HG02870 (cell line): Measurements from ENCODE around the gene PPL.

Experiments
- ATAC-seq: cut with Tn5 transposase; IDR thresholded peaks from one replicate; pipeline ENCODE4 v1.9.1; 2021; ENCODE audit warnings: mild to moderate bottlenecking, moderate library complexity; ENCODE audit not compliant: unreplicated experiment

The PPL gene

DNA sequence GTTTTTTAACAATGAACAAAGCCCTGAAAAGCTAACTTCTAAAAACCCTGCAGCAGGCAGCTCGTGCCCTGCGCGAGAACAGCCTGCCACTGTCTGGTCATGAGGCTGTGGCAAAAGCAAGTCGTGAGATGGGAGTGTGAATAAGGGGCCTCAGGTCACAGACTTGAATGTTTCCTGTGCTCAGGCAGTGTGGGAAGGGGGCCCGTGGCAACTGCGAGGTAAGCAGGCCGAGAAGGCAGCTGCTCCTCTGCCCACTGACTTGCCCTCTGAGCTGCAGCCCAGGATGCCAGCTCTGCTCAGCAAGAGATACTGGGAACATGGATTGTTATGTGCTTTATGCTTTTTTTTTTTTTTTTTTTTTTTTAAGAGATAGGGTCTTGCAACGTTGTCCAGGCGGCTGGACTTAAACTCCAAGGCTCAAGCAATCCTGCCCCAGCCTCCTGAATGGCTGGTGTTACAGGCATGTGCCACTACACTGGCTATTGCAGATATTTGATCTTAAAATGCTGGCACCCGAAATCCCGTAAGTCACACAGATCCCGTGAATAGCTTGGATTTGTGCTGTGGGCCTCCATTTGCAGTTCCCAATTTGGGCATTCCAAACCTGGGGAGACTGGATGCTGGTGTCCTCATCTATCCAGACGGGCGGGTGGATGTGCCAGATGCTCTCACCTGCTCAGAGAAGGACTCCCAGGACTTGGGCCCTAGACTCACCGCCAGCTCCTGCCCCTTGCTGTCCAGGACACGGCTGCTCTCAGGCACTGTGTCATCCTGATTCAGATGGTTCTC lies 45.7 kb downstream of the PPL start:
- ATAC-seq: no peak

DNA sequence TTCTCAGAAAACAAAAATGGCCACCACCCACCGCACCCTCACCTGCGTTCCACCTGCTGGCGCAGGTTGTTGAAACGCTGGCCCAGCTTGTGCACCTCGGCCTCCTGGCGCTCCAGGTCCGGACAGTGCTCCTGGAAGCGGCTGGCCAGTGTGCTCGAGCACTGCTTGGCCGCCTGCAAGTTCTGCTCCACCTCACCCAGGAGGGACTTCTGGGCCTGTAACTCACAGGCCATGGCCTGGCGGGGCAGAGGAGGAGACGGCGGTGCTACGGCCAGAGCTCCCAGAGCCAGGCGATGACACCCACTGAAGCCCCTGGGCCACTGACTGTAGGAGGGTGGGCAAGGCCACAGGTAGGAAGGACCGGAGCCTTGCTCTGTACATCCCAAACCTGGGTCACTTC lies 46.3 kb downstream of the PPL start:
- no peak for ATAC-seq

DNA sequence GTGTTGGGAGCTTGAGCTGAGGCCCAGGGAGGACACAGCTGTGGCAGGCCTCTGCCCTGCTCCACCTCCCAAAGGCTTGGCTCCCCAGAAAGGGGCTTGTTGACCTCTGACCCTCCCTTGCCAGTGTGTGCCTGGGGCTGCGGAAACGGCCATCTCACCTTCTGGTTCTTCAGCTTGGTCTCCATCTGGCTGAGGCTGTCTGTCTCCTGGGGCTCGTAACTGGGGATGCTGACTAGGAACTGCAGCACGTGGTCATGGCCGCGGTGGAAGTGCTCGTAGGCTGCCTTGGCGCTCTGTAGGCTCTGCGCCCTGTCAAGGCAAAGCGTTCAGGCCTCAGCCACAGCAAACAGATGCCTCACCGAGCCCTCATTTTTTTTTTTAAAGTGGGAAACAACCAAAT lies 46.9 kb downstream of the PPL start:
- no peak for ATAC-seq

DNA sequence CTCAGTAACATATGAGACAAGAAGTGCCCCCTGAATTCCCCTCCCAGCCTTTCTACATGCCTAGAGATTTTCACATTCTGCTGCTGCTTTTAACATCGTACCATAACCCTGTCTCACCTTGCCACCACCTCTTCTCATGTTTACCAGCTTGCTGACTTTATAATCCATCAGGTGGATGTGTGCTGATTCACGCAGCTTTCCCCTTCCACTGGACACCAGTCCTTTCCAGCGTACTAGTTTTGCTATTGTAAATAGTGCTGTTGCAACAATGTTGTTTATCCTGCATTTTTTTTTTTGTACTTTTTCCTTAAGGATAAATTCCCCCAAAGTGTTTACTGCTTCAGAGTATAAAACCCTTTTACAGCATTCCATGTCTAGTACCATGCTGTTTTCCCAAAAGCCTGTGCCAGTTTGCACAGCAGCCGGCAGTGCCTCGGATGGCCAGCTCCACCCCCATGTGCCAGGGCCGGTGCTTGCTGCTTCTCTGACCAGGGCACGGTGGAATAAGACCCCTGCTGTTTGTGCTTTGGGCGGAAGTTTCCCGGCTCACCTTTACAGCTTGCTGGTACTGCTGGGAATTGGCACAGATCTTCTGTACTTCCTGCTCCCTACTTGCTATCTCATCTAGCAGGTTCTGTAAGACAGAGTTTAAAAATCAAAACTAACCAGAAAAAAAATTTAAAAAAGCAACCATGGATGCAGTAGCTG lies 48.4 kb downstream of the PPL start:
- ATAC-seq: no peak

DNA sequence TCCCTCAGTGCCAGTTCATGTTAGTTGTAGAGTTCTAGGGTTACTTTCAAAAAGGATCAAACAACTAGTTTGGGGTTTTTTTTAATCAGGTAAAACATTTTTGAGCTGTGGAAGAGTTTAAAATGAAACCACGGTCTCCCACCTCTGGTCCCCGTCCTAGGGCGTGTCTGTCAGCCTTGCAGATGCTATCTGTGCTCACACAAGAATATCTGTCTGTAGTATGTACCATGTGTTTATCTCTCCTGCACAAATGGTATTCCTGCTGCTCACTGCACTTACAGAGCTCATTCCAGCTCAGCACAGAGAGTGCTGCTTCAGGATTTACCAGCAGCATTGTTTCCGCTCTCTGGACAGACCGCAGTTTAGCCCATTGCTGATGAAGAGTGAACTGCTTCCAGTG lies 50.8 kb downstream of the PPL start:
- no peak for ATAC-seq

DNA sequence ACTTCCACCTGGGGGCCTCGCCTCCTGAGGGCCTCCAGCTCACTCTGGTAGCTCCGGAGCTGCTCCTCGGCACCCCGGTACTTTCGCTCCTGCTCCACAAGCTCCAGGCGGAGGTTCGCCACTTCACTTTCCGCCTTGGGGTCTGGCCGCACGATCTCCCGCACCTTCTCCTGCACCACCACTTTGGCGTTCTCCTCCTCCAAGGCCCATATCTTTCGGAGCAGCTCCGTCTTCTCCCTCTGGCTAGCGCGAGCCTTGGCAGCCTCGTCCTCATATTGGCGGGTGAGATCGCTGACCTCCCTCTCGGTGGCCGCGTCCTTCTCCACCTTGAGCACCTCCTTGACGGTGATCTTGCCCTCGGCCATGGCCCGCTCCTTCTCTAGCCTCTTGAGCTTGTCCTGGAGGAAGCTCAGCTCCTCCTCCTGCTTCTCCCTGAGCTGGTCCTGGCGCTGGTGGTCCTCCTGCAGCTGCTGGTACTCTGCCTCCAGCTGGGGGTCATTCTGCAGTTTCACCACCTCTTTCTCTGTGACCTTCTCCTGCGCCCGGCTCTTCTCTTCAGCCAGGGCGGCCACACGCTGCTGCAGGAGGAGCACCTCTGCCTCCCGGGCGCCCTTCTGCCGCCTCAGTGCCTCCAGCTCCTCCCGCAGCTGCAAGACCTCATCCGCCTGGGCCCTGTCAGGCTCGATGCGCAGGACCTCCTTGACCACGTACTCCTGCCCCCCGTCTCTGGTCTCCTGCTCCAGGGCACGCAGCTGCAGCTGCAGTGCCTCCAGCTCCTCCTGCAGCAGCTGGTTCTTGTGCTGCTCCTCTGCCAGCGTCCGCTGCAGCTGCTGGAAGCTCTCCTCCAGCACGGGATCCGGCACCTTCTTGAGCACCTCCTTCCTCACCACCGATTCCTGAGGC lies 51.7 kb downstream of the PPL start:
- no peak for ATAC-seq

DNA sequence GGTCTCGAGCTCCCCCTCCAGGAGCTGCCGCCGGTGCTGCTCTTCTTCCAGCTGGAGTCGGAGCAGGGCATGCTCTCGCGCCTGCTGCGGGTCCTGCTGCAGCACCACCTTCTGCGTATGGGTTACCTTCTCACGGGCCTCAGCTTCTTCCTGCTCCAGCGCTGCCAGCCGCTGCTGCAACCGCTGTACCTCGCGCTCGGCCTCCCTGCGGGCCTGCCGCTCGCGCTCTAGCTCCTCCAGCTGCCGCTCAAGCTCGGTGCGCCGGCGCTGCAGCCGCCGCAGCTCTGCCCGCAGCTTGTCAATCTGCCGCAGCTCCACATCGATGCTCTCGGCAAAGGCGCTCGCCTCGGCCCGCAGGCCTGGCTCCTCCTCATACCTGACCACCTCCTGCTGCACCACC lies 52.7 kb downstream of the PPL start:
- ATAC-seq: no peak

DNA sequence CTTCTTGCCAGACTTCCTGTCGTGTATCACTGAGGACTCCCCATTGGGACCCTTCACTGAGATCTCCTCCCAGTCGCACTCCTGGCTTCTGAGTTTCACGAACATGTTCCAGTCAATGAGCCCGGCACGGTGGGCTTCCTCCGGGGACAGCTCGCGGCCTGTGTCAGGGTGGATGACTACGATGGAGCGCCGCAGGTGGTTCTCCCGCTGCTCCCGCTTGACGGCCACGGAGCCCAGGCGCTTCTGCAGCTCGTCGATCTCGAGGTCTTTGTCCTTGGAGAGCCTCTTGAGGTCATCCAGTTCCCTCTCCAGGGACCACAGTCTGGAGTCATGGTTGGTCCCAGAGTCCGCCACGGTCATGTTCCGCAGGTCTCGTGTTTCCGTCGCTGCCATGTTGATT lies 53.4 kb downstream of the PPL start:
- ATAC-seq: no peak

DNA sequence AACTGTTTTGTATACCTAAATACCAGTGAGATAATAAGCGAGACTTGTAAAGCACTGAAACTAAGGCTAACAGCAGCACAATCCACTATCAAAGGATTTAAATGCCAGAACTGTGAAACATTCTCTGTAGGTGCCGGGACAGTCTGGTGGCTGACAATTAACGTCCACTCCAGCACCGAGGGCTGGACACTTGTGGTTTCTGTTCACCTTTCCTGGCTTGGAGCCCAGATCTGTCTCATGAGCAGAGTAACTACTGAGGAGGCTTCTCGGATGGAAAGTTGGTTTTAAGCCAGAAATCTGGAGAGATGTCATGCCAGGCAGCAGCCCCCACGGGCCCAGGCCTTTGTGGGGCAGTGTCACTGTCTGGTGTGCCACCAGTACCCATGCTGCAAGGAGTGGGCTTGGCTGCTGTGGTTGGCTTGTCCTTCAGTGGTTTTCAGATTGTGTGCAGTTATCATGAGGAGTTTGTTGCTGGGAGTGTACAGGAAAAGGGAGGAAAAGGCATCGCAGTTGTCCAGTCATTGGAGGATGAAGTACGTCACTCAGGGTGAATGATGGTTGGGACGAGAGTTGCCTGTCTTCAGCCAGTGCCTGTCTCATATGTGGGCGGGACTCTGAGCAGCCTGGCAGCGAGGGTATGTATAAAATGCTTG lies 54.2 kb downstream of the PPL start:
- ATAC-seq: no peak

DNA sequence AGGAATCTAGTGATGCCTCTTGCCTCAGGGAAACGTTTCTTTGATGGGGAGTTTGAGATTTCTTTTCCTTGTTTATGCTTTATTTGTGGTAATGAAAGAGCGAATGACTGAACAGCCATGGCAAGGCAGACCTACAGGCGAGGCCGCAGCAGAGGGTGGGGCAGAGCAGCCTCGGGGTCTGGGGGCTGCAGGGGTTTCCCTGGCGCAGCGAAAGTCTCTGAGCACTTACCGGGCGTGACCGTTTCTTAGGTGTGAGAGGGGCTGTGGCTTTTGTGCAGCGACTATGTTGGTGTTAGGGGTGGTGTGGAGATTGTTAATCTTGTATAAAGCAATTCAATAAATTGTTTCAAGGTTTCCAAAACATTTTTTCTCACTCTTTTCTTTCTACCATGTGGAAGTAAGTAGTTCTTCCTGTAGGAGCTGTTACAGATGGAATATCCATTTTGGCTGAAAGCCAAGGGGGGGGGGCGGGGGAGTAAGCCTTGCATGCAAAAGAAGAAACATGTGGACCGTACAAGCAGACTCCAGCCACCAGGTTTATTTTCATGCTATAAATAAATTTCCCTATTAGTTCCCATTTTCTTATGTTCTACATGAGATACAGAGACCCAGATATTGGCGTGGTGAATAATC lies 54.8 kb downstream of the PPL start:
- ATAC-seq: no peak

DNA sequence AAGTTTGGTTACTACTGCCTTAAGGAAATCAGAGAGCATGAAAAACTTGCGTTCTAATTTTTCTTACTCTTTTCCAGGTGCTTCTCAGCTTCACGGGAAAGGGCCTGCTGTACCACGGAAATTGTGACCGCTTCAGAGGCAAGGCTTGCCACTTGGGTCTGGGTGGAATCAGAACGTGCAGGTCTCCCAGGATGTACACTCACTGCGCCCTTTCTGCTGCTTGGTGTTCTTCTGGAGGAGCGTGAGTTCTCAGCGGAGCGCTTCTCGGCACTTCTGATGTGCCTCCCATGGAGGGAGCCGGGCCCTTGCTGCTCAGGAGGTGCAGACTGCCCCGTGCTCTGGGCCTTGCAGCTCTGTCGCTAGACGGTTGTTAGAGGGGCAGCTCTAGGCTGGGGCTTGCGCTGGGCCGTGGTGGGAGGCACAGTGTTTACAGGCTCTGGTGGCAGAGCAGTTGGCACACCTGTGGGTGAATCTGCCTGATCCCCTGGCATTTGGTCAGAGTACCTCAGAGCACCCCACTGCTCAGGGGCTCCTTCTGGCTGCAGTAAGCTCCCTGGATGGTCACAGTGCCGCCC lies 56.9 kb downstream of the PPL start:
- no peak for ATAC-seq

DNA sequence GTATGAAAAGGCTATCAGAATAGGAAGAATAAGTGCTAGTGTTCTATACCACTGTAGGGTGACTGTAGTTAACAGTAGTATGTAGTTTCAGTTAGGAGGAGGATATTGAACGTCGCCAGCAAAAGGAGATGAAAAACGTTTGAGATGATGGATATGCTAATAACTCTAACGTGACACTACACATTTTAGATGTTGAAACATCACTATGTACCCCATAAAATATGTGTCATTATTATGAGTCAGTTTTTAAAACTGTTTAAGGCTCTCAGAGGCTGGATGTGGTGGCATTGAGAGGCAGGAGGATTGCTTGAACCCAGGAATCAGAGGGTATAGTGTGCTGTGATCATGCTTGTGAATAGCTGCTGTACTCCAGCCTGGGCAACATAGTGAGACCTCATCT lies 57.9 kb downstream of the PPL start:
- ATAC-seq: no peak

DNA sequence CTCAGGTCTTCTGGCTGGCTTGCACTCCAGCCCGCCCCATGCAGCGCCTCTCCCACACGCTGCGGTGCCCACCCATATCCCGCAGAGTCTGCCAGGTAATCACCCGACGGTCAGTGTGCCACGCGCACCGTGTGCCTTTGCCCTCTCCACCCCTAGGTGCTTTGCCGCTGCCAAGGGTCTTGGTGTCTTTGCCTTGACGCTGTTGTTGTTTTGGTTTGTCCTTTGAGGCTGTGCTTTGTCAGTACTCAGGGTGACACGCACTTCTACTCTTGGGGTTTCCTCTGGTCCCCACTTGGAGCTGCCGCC lies 59.6 kb downstream of the PPL start:
- ATAC-seq: no peak

DNA sequence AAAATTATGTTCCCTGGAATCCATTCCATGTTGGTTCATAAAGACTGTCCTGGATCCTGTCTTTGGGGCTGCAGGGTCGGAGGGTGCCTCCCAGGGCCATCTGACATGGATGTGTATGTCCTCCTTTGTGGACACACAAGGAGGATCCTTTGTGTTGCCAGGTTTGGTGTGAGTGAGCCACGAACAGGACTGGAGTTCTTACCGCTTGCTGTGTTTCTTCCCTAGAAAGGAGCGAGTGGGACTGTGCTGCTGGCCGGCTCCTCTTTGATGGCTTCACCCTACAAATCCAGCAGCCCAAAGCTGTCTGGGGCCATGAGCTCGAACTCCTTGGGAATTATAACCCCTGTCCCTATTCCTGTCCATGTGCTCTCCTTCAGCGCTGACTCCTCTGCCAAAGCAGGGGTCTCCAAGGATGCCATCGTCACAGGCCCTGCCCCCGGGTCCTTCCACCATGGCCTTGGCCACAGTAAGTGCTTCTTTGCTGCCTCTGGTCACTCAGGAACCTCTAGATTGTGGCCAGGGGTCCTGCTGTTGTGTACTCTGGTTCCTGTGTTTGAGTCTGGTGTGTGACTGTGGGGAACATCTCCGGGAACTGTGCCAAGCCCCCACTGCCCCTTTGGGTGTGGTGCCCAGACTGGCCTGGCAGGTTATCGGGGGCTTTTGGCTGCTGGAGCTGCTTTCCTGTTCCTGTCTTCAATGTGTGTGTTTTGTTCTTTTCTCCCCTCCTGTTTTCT lies 60.1 kb downstream of the PPL start:
- ATAC-seq: no peak

DNA sequence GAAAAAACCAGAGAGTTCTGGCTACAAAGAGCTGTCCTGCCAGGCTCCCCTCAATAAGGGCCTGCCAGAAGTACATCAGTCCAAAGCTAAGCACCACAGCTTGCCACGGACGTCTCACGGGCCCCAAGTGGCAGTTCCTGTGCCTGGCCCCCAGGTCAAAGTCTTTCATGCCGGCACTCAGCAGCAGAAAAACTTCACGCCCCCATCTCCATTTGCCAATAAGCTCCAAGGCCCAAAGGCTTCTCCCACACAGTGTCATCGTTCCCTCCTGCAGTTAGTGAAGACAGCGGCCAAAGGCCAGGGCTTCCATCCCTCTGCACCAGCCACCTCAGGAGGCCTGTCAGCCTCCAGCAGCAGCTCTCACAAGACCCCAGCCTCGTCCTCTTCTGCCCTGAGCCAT lies 62.3 kb downstream of the PPL start:
- ATAC-seq: no peak

DNA sequence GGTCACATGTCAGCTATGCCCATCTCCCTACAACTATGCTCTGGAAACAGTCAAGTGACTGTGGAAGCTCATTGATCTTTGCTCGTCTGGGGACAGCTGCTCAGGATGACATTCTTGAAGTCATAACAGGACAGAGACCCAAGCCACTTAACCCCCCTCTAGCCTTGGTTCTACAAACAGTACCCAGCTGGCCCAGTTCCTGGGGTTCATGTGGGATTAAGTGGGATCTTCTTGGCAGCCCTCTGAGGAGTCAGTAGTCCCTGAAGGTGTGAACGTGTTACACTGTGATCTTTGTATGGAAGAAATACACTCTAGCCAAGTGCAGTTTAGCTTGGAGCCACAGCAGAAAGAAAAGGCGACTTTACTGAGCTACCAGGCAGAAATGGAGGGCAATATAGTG lies 63.9 kb downstream of the PPL start:
- no peak for ATAC-seq

DNA sequence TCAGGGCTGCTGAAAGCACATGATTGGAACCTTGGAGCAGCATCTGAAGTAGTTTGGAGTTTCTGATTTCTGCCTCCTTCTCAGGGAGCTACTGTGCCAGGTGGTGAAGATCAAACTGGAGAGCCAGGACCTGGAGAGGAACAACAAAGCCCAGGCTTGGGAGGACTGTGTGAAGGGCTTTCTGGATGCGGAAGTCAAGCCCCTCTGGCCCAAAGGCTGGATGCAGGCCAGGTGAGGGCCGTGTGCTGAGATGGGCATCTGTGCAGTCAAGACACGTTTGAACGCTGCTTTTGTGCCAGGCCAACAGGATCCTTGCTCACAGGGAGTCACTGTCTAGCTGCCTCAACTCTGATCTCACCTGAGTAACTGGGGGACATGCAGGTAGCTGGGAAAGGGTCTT lies 65.9 kb downstream of the PPL start:
- no peak for ATAC-seq

DNA sequence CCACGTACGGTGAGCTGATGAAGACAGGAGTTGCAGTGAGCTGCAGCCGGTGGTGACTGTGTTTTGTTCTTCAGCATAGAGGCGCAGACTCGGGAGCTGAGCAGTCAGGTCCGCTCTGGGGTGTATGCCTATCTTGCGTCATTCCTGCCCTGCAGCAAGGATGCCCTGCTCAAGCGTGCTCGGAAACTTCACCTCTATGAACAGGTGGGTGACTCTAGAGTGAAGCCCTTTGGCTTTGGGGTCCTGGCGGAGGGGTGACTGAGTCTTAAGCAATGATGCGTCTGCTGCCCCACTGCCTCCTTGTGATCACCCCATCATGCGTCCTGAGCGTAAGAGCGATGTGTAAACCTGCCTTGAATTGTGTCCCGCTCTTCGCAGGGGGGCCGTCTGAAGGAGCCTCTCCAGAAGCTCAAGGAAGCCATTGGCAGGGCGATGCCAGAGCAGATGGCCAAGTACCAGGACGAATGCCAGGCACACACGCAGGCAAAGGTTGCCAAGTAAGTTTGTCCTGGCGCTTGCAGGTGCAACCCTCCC lies 66.7 kb downstream of the PPL start:
- no peak for ATAC-seq

DNA sequence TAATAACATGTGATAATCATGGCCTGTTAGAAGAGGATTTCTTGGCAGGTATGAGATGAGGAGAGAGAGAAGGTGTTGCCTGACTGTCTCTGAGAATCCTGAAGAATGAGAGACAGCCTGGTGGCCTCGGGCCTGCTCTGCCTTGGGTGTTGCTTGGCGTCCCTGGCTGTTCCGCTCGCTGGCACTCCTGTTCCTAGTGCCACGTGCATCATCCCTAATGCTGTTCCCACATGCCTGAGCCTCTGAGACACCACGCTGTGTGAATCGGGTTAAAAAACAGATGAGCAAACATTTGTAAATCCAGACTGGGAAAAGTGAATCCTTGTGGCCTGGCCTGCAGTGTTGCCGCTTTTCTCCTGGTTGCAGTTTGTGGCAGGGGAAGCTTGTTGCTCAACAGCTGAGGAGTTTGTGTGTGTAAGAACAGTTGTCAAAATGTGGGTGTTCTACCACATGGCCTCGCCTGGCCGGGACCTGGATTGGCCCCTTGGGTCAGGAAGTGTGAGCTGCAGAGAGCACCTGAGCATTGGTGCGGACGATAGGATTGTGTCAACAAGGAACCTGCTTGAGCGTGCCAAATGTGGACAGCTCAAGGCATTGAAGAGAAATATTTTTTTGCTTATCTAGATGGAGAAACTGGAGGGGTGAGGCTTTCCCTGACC lies 67.7 kb downstream of the PPL start:
- no peak for ATAC-seq
